Glutamatergic neuron (in vitro differentiated cells): ENCODE measurements around the gene PIK3CG. TPM values are rescaled to one million over a fixed set of nuclear protein-coding genes. Genes with fewer than 3 reads are reported as not detected.

Experiments
- DNase-seq: peaks from one replicate; pipeline ENCODE4 v3.0.0; 2022
- H3K27ac Mint-ChIP-seq: one replicate; pipeline ENCODE4 v1.8.0; 2020; ENCODE audit warnings: mild to moderate bottlenecking, mixed read lengths, inconsistent platforms; ENCODE audit not compliant: unreplicated experiment
- H3K27me3 Mint-ChIP-seq: one replicate; pipeline ENCODE4 v1.8.0; 2020; ENCODE audit warnings: mild to moderate bottlenecking, moderate library complexity, mixed read lengths, inconsistent platforms; ENCODE audit not compliant: unreplicated experiment
- H3K36me3 Mint-ChIP-seq: one replicate; pipeline ENCODE4 v1.8.0; 2020; ENCODE audit warnings: mild to moderate bottlenecking, mixed read lengths, inconsistent platforms; ENCODE audit not compliant: unreplicated experiment
- H3K4me1 Mint-ChIP-seq: one replicate; pipeline ENCODE4 v1.8.0; 2020; ENCODE audit warnings: mild to moderate bottlenecking, low read depth, mixed read lengths, inconsistent platforms; ENCODE audit not compliant: unreplicated experiment
- H3K4me3 Mint-ChIP-seq: one replicate; pipeline ENCODE4 v1.8.0; 2020; ENCODE audit warnings: mild to moderate bottlenecking, mixed read lengths, inconsistent platforms; ENCODE audit not compliant: unreplicated experiment
- H3K9me3 Mint-ChIP-seq: one replicate; pipeline ENCODE4 v1.8.0; 2020; ENCODE audit warnings: mild to moderate bottlenecking, moderate library complexity, mixed read lengths, inconsistent platforms; ENCODE audit not compliant: unreplicated experiment
- CTCF ChIP-seq: fragments of 200-600 bp; sonication (generic); IDR thresholded peaks from one replicate; pipeline ENCODE4 v1.5.0; 2021; ENCODE audit not compliant: partially characterized antibody, unreplicated experiment
- total RNA-seq: library from RNA; stranded (reverse); fragmentation: NEBNext Ultra II Directional; extraction: Animal tissue kit (Norgen Biotek cat#: 25700); gene quantifications from one replicate; pipeline ENCODE4 v1.2.1, GENCODE V29; 2021; ENCODE audit not compliant: unreplicated experiment

Gene PIK3CG
- total RNA-seq, 1 donor from 2014 or later, result not detected

GRCh38 chr7:106870528-106870927 is 5.4 kb downstream of the PIK3CG start:
- no peak for TF ChIP-seq CTCF
- Mint-ChIP-seq H3K36me3 (no peaks in the 10 kb centered on the region), H3K4me1 (no peaks in the 10 kb centered on the region), H3K27ac (no peak overlapping the region), H3K9me3 (peaks cover 3% of the 10 kb centered on the region), H3K4me3 (no peak overlapping the region), H3K27me3 (no peaks in the 10 kb centered on the region)
- DNase-seq, result no peak

- Mint-ChIP-seq H3K9me3 (peaks cover 3% of the 10 kb centered on the region), H3K4me1 (no peaks in the 10 kb centered on the region), H3K27ac (no peak overlapping the region), H3K4me3 (no peak overlapping the region), H3K36me3 (no peaks in the 10 kb centered on the region), H3K27me3 (no peaks in the 10 kb centered on the region)
- no peak for TF ChIP-seq CTCF
- no peak for DNase-seq
Observed at GRCh38 chr7:106870983-106871410, 5.9 kb downstream of the PIK3CG start.

- H3K27ac Mint-ChIP-seq, result no peak overlapping the region
- peaks cover 3% of the 10 kb centered on the region for H3K9me3 Mint-ChIP-seq
- no peaks in the 10 kb centered on the region for H3K36me3 Mint-ChIP-seq
- TF ChIP-seq CTCF, result no peak
- DNase-seq, result no peak
- no peak overlapping the region for H3K4me3 Mint-ChIP-seq
- H3K27me3 Mint-ChIP-seq, result no peaks in the 10 kb centered on the region
- no peaks in the 10 kb centered on the region for H3K4me1 Mint-ChIP-seq
Observed at GRCh38 chr7:106871793-106872571, 6.9 kb downstream of the PIK3CG start.

- peaks cover 3% of the 10 kb centered on the region for H3K9me3 Mint-ChIP-seq
- DNase-seq, result no peak
- no peaks in the 10 kb centered on the region for H3K4me1 Mint-ChIP-seq
- no peak overlapping the region for H3K27ac Mint-ChIP-seq
- H3K4me3 Mint-ChIP-seq, result no peak overlapping the region
- no peaks in the 10 kb centered on the region for H3K27me3 Mint-ChIP-seq
- no peaks in the 10 kb centered on the region for H3K36me3 Mint-ChIP-seq
- TF ChIP-seq CTCF, result no peak
Observed at GRCh38 chr7:106872763-106873162, 7.7 kb downstream of the PIK3CG start.

- Mint-ChIP-seq H3K4me1 (no peaks in the 10 kb centered on the region), H3K4me3 (no peak overlapping the region), H3K9me3 (no peaks in the 10 kb centered on the region), H3K27me3 (no peaks in the 10 kb centered on the region), H3K27ac (no peak overlapping the region), H3K36me3 (no peaks in the 10 kb centered on the region)
- no peak for TF ChIP-seq CTCF
- DNase-seq, result no peak
Observed at GRCh38 chr7:106874076-106874475, 9.0 kb downstream of the PIK3CG start.
